ENCODE data around the gene TMEM116. TPM values are rescaled to one million over a fixed set of nuclear protein-coding genes. Genes with fewer than 3 reads are reported as not detected.

The TMEM116 gene
- total and polyA plus RNA-seq, 2 donors (not counting 3 experiments of a cell fraction or from before 2014, with no cell fraction given): 1.6 to 3.9 TPM

GRCh38 chr12:111925171-111925570 lies 87.8 kb downstream of the TMEM116 start:
- H3K4me2 ChIP-seq (ENCODE audit: insufficient read depth, low read length): peak overlapping the region; percentile 34
- intact Hi-C loops (cut with micrococcal nuclease): loop anchor here (2.0 kb wide), 1 partner anchor 16 kb away; no protein-coding TSS in a partner anchor
- H4K20me1 ChIP-seq (replicated peaks; ENCODE audit: control insufficient read depth, extremely low read depth, insufficient read depth, low read length): no peaks in the 10 kb centered on the region
- H3K4me3 ChIP-seq (replicated peaks in 1 of 3; ENCODE audit: insufficient read depth in 1 of 3, low read depth in 1 of 3, low read length in 3 of 3): no peak overlapping the region
- FAIRE-seq: peak; percentile 87
- CTCF ChIA-PET: interaction anchor here (0.9 to 1.5 kb wide), 5 partner anchors 9 to 88 kb away, joined by 3 to 6 read pairs (median 3); partner anchors contain the start of genes ERP29 and TMEM116
- DNase-seq (ENCODE audit: low read depth, low spot score): peak; percentile 82
- H3K9me3 ChIP-seq (replicated peaks; ENCODE audit: control insufficient read depth, insufficient read depth, low read length): no peaks in the 10 kb centered on the region
- no TSS peak for BruUV-seq (replicated peaks)
- no peaks in the 10 kb centered on the region for H3K27me3 ChIP-seq (ENCODE audit: control insufficient read depth in 2 of 2, insufficient read depth in 2 of 2, low read length in 2 of 2)
- TF ChIP-seq, protein P1, sequence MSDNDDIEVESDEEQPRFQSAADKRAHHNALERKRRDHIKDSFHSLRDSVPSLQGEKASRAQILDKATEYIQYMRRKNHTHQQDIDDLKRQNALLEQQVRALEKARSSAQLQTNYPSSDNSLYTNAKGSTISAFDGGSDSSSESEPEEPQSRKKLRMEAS (IDR thresholded peaks at IDR 0.05; ENCODE audit: insufficient read depth, insufficient read length): no peak
- TF ChIP-seq MYC (IDR thresholded peaks at IDR 0.05; ENCODE audit: low read depth, low read length): no peak
- peak; percentile 56 for TF ChIP-seq FOS (IDR thresholded peaks at IDR 0.05; ENCODE audit: borderline replicate concordance, insufficient read depth, low read length)
- no peak for TF ChIP-seq POLR2A (IDR thresholded peaks at IDR 0.05; ENCODE audit: low read depth, low read length)
- TF ChIP-seq, protein P2, sequence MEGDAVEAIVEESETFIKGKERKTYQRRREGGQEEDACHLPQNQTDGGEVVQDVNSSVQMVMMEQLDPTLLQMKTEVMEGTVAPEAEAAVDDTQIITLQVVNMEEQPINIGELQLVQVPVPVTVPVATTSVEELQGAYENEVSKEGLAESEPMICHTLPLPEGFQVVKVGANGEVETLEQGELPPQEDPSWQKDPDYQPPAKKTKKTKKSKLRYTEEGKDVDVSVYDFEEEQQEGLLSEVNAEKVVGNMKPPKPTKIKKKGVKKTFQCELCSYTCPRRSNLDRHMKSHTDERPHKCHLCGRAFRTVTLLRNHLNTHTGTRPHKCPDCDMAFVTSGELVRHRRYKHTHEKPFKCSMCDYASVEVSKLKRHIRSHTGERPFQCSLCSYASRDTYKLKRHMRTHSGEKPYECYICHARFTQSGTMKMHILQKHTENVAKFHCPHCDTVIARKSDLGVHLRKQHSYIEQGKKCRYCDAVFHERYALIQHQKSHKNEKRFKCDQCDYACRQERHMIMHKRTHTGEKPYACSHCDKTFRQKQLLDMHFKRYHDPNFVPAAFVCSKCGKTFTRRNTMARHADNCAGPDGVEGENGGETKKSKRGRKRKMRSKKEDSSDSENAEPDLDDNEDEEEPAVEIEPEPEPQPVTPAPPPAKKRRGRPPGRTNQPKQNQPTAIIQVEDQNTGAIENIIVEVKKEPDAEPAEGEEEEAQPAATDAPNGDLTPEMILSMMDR (IDR thresholded peaks at IDR 0.05; ENCODE audit: extremely low read depth in 1 of 2, insufficient read depth in 1 of 2, low read depth in 1 of 2, low read length in 2 of 2): no peak
- TF ChIP-seq JUN (IDR thresholded peaks at IDR 0.05; ENCODE audit: borderline replicate concordance, insufficient read depth, insufficient read length, low read depth): peak; percentile 67
- peak; percentile 50 for TF ChIP-seq GATA2 (IDR thresholded peaks at IDR 0.05; ENCODE audit: insufficient read depth, insufficient read length, low read depth, low read length)
- no peak for TF ChIP-seq POLR2AphosphoS5 (IDR thresholded peaks at IDR 0.05; ENCODE audit: insufficient read depth, low read depth, low read length)
- no peak for TF ChIP-seq EZH2 (IDR thresholded peaks at IDR 0.05; ENCODE audit: borderline replicate concordance, low read depth, low read length, severe bottlenecking)
- peak overlapping the region; percentile 22 for H3K27ac ChIP-seq (ENCODE audit: insufficient read depth, low read depth, low read length)
- H2AFZ ChIP-seq (ENCODE audit: low read depth, low read length): peak overlapping the region; percentile 17
- H3K79me2 ChIP-seq (ENCODE audit: control insufficient read depth, insufficient read depth, low read length): no peaks in the 10 kb centered on the region
- no peaks in the 10 kb centered on the region for H3K9me1 ChIP-seq (replicated peaks; ENCODE audit: control insufficient read depth, extremely low read depth, insufficient read depth, low read length)
- H3K9ac ChIP-seq (replicated peaks; ENCODE audit: extremely low read depth, insufficient read depth, low read length): no peak overlapping the region
- dilution Hi-C loops (cut with MboI; ENCODE audit: extremely low pct_ligation_motif_present, low sequenced_read_pairs): no loop called here
- H3K36me3 ChIP-seq (ENCODE audit: control insufficient read depth in 2 of 2, extremely low read depth in 1 of 2, insufficient read depth in 2 of 2, low read length in 2 of 2): no peaks in the 10 kb centered on the region
- peaks cover 17% of the 10 kb centered on the region for H3K4me1 ChIP-seq (ENCODE audit: control insufficient read depth, extremely low read depth, insufficient read depth, low read length)
- POLR2A ChIA-PET: interaction anchor here (0.7 to 1.0 kb wide), 3 partner anchors 20 to 110 kb away, joined by 3 to 4 read pairs (median 4); no protein-coding TSS in a partner anchor

All from endothelial cell of umbilical vein (primary cell).